Measurements from ENCODE around the gene GSDMA.
"Not testable (repeated sequence)": the region's sequence is repeated elsewhere in the genome, so short reads cannot be mapped to it uniquely, and the experiment has no call there.

DNA sequence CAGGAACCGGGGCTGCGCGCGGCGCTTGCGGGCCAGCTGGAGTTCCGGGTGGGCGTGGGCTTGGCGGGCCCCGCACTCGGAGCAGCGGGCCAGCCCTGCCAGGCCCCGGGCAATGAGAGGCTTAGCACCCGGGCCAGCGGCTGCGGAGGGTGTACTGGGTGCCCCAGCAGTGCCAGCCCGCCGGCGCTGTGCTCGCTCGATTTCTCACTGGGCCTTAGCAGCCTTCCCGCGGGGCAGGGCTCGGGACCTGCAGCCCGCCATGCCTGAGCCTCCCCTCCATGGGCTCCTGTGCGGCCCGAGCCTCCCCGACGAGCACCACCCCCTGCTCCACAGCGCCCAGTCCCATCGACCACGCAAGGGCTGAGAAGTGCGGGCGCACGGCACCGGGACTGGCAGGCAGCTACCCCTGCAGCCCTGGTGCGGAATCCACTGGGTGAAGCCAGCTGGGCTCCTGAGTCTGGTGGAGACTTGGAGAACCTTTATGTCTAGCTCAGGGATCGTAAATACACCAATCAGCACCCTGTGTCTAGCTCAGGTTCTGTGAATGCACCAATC is 48.2 kb downstream of the GSDMA start:
- not testable (repeated sequence) for TF ChIP-seq POLR2A (IDR thresholded peaks at IDR 0.05; ENCODE audit: low read length); GATA1 (IDR thresholded peaks at IDR 0.05; ENCODE audit: low read depth, low read length)
